Erythroblast (primary cell): ENCODE measurements around the gene RGSL1.

Experiments
- GATA1 ChIP-seq: IDR thresholded peaks from 2 replicates; pipeline ENCODE4 v1.6.1; 2011; ENCODE audit warnings: low read depth, mild to moderate bottlenecking, control low read depth, low read length, moderate library complexity
- POLR2A ChIP-seq: IDR thresholded peaks from 2 replicates; pipeline ENCODE4 v1.6.1; 2011; ENCODE audit warnings: mild to moderate bottlenecking, low read length

DNA sequence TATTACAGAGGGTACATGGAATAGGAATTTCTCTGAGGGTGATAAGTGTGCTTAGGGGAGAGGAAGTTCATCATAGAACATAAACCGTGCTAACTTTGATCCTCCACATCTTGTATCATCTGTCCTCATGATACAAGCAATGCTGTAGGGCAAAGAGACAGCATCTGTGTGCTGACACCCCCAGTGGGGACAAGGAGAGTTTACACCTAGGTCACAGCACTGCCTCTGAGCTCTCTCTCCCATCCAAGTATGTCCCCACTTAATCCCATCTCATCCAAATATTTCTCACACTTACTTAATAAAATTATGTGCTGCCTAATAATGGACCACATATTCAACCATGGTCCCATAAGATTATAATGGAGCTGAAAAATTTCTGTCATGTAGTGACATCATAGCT, 45.2 kb upstream of the RGSL1 start:
- TF ChIP-seq POLR2A, result no peak
- TF ChIP-seq GATA1, result no peak
